IMR-90 (cell line): ENCODE measurements around the gene RFX2. TPM values are rescaled to one million over a fixed set of nuclear protein-coding genes. Genes with fewer than 3 reads are reported as not detected.

Experiments used
- ATAC-seq: fragments of 200-7000 bp; cut with Tn5 transposase; 2 replicates; pipeline ENCODE4 v1.9.1; 2020; ENCODE audit warnings: low read depth, mild to moderate bottlenecking, moderate library complexity
- BruUV-seq: library from RNA; stranded (reverse); fragments of 400-500 nt; replicated peaks from 2 replicates; lab custom pipeline; 2021; lab: Mats Ljungman, UMichigan
- CTCF ChIA-PET: fragments of 300-600 bp; formaldehyde crosslinking; extraction: SDS; loops from one replicate; lab custom pipeline; 2021; ENCODE audit warnings: antibody characterized with exemption; lab: Yijun Ruan, JAX
- POLR2A ChIA-PET: fragments of 300-600 bp; sonication (Branson Sonifier 250); formaldehyde crosslinking; loops from one replicate; lab custom pipeline; 2022; ENCODE audit warnings: antibody characterized with exemption; ENCODE audit not compliant: unreplicated experiment; lab: Charles Lee
- DNase-seq: peaks from one replicate; pipeline ENCODE4 v3.0.0; 2013
- H2AFZ ChIP-seq: replicated peaks from 2 replicates; pipeline ENCODE3; 2013; ENCODE audit warnings: low read length, mild to moderate bottlenecking; ENCODE audit not compliant: poor library complexity
- H2AK5ac ChIP-seq: 2 replicates; pipeline ENCODE4 v1.6.1; 2013; ENCODE audit warnings: low read depth, low read length, inconsistent platforms
- H2AK9ac ChIP-seq: replicated peaks from 2 replicates; pipeline ENCODE3; 2013; ENCODE audit warnings: mild to moderate bottlenecking, low read depth, low read length, moderate library complexity; ENCODE audit not compliant: poor library complexity
- H2BK120ac ChIP-seq: 2 replicates; pipeline ENCODE4 v1.6.1; 2013; ENCODE audit warnings: low read depth, low read length, inconsistent platforms
- H2BK15ac ChIP-seq: 3 replicates; pipeline ENCODE4 v1.6.1; 2013; ENCODE audit warnings: low read depth, low read length, inconsistent platforms
- H2BK20ac ChIP-seq: 2 replicates; pipeline ENCODE4 v1.6.1; 2013; ENCODE audit warnings: low read depth, mild to moderate bottlenecking, inconsistent platforms, low read length, moderate library complexity
- H2BK5ac ChIP-seq: 2 replicates; pipeline ENCODE4 v1.6.1; 2013; ENCODE audit warnings: mild to moderate bottlenecking, low read depth, low read length, inconsistent platforms; ENCODE audit not compliant: poor library complexity, severe bottlenecking
- H3K14ac ChIP-seq: replicated peaks from 2 replicates; pipeline ENCODE4 v1.6.1; 2013; ENCODE audit warnings: low read depth, low read length, inconsistent platforms
- H3K18ac ChIP-seq: 2 replicates; pipeline ENCODE4 v1.6.1; 2013; ENCODE audit warnings: low read depth, low read length, control low read depth
- H3K23ac ChIP-seq: 2 replicates; pipeline ENCODE4 v1.6.1; 2013; ENCODE audit warnings: low read depth, low read length, inconsistent platforms
- H3K27ac ChIP-seq: 2 replicates; pipeline ENCODE4 v1.5.1; 2013; ENCODE audit warnings: mild to moderate bottlenecking, control low read depth, low read length; ENCODE audit not compliant: insufficient read depth
- H3K27me3 ChIP-seq: 2 replicates; pipeline ENCODE4 v1.6.1; 2013; ENCODE audit warnings: low read length; ENCODE audit not compliant: control insufficient read depth, insufficient read depth
- H3K36me3 ChIP-seq: 2 replicates; pipeline ENCODE4 v1.6.1; 2013; ENCODE audit warnings: low read length, mixed read lengths; ENCODE audit not compliant: control insufficient read depth, insufficient read depth
- H3K4ac ChIP-seq: 2 replicates; pipeline ENCODE4 v1.6.1; 2013; ENCODE audit warnings: low read depth, low read length, inconsistent platforms
- H3K4me1 ChIP-seq: 2 replicates; pipeline ENCODE4 v1.6.1; 2013; ENCODE audit warnings: low read length, mixed read lengths; ENCODE audit not compliant: control insufficient read depth, insufficient read depth
- H3K4me2 ChIP-seq: 2 replicates; pipeline ENCODE4 v1.6.1; 2013; ENCODE audit warnings: low read depth, mild to moderate bottlenecking, control low read depth, low read length, moderate library complexity
- H3K4me3 ChIP-seq: 2 replicates; pipeline ENCODE4 v1.5.1; 2013; ENCODE audit warnings: low read depth, mild to moderate bottlenecking, control low read depth, low read length, moderate library complexity; ENCODE audit not compliant: insufficient read depth
- H3K56ac ChIP-seq: 2 replicates; pipeline ENCODE4 v1.6.1; 2013; ENCODE audit warnings: low read length, inconsistent platforms; ENCODE audit not compliant: insufficient read depth; ENCODE audit errors: extremely low read depth
- H3K79me1 ChIP-seq, 2 experiments: 2 replicates each; pipeline ENCODE4 v1.6.1; 2013; ENCODE audit warnings: low read length in 2 of 2, inconsistent platforms in 1 of 2, low read depth in 1 of 2
- H3K9ac ChIP-seq: 2 replicates; pipeline ENCODE4 v1.6.1; 2013; ENCODE audit warnings: low read depth, low read length, control low read depth
- H3K9me1 ChIP-seq: 2 replicates; pipeline ENCODE4 v1.6.1; 2013; ENCODE audit warnings: low read length, inconsistent platforms; ENCODE audit not compliant: insufficient read depth
- H3K9me3 ChIP-seq: 2 replicates; pipeline ENCODE4 v1.6.1; 2013; ENCODE audit warnings: low read length; ENCODE audit not compliant: control insufficient read depth, insufficient read depth
- H4K20me1 ChIP-seq: 2 replicates; pipeline ENCODE4 v1.6.1; 2013; ENCODE audit warnings: low read length, inconsistent platforms; ENCODE audit not compliant: insufficient read depth
- H4K5ac ChIP-seq: 2 replicates; pipeline ENCODE4 v1.6.1; 2013; ENCODE audit warnings: mild to moderate bottlenecking, low read depth, low read length, control low read depth
- H4K8ac ChIP-seq, 2 experiments: 2 replicates each; pipeline ENCODE4 v1.6.1; 2013; ENCODE audit warnings: low read depth in 2 of 2, low read length in 2 of 2, control low read depth in 1 of 2, inconsistent platforms in 1 of 2
- H4K91ac ChIP-seq: 2 replicates; pipeline ENCODE4 v1.6.1; 2013; ENCODE audit warnings: low read depth, low read length, inconsistent platforms; ENCODE audit not compliant: insufficient read depth
- BHLHE40 ChIP-seq: fragments of 150-350 bp; IDR thresholded peaks from 2 replicates; pipeline ENCODE4 v1.6.1; 2016; ENCODE audit warnings: mild to moderate bottlenecking, low read depth, low read length
- CEBPB ChIP-seq: IDR thresholded peaks from 2 replicates; pipeline ENCODE4 v1.6.1; 2012; ENCODE audit warnings: low read depth, low read length, improper control_type of control experiment
- CHD1 ChIP-seq: IDR thresholded peaks from 2 replicates; pipeline ENCODE4 v1.6.1; 2012; ENCODE audit warnings: low read depth, low read length, improper control_type of control experiment
- CTCF ChIP-seq: conservative IDR thresholded peaks from 2 replicates; pipeline ENCODE4 v1.5.1; 2012; ENCODE audit warnings: mild to moderate bottlenecking, low read depth, low read length, improper control_type of control experiment
- ELK1 ChIP-seq: fragments of 150-350 bp; IDR thresholded peaks from 2 replicates; pipeline ENCODE4 v1.6.1; 2016; ENCODE audit warnings: low read depth, mild to moderate bottlenecking, low read length, moderate library complexity, borderline replicate concordance
- FOS ChIP-seq: fragments of 150-350 bp; IDR thresholded peaks from 2 replicates; pipeline ENCODE4 v1.6.1; 2016; ENCODE audit warnings: low read depth, low read length
- MAFK ChIP-seq: IDR thresholded peaks from 2 replicates; pipeline ENCODE4 v1.6.1; 2012; ENCODE audit warnings: low read depth, low read length, improper control_type of control experiment
- MAZ ChIP-seq: IDR thresholded peaks from 2 replicates; pipeline ENCODE4 v1.6.1; 2012; ENCODE audit warnings: low read depth, mild to moderate bottlenecking, low read length, improper control_type of control experiment, moderate library complexity, borderline replicate concordance
- MXI1 ChIP-seq: IDR thresholded peaks from 2 replicates; pipeline ENCODE4 v1.6.1; 2012; ENCODE audit warnings: low read depth, mild to moderate bottlenecking, low read length, moderate library complexity, borderline replicate concordance
- NFE2L2 ChIP-seq: fragments of 150-350 bp; IDR thresholded peaks from 2 replicates; pipeline ENCODE4 v1.6.1; 2016; ENCODE audit warnings: low read depth, mild to moderate bottlenecking, low read length
- POLR2A ChIP-seq: IDR thresholded peaks from 2 replicates; pipeline ENCODE4 v1.6.1; 2012; ENCODE audit warnings: mild to moderate bottlenecking, low read depth, low read length
- RAD21 ChIP-seq: IDR thresholded peaks from 2 replicates; pipeline ENCODE4 v1.6.1; 2012; ENCODE audit warnings: low read length, improper control_type of control experiment
- RFX5 ChIP-seq: IDR thresholded peaks from 2 replicates; pipeline ENCODE4 v1.8.0; 2012; ENCODE audit warnings: low read depth, mild to moderate bottlenecking, low read length, moderate library complexity
- SMC3 ChIP-seq: fragments of 150-350 bp; IDR thresholded peaks from 2 replicates; pipeline ENCODE4 v1.6.1; 2016; ENCODE audit warnings: low read depth, mild to moderate bottlenecking, antibody characterized with exemption, low read length, moderate library complexity
- USF2 ChIP-seq: fragments of 150-350 bp; IDR thresholded peaks from 2 replicates; pipeline ENCODE4 v1.6.1; 2017; ENCODE audit warnings: mild to moderate bottlenecking, antibody characterized with exemption, low read length, low read depth
- WGBS, 2 experiments: methylation state at CpG; one replicate each; pipeline versions ENCODE4 v1.1.5 to v1.1.7; 2013; ENCODE audit warnings: missing lambda C conversion rate in 2 of 2; ENCODE audit not compliant: insufficient read length in 1 of 2; ENCODE audit errors: extremely low coverage in 2 of 2; 5-methylcytosine and 5-hydroxymethylcytosine counted together
- dilution Hi-C: fragments of 300-500 bp; cut with HindIII; formaldehyde crosslinking; loops from one replicate; pipeline ENCODE4 v1.14.3; 2018; ENCODE audit warnings: low sequenced_read_pairs; ENCODE audit not compliant: unreplicated experiment
- in situ Hi-C: fragments of 300-500 bp; cut with MboI; formaldehyde crosslinking; loops from 3 replicates; pipeline ENCODE4 v1.14.3; 2019; ENCODE audit warnings: low sequenced_read_pairs, inconsistent platforms, mixed read lengths
- intact Hi-C: fragments of 100-400 bp; cut with micrococcal nuclease; formaldehyde crosslinking; loops from 2 replicates; pipeline ENCODE4 v1.10.0; 2022
- polyA plus RNA-seq, 3 experiments: library from polyadenylated mRNA; depleted of rRNA; stranded (reverse); fragments of >200 nt; gene quantifications; 2 replicates each; pipeline ENCODE4 v1.2.3, GENCODE V29; 2012; ENCODE audit warnings: low replicate concordance in 1 of 3
- total RNA-seq: library from RNA; depleted of rRNA; stranded (reverse); fragments of >200 nt; gene quantifications from 2 replicates; pipeline ENCODE4 v1.2.3, GENCODE V29; 2012

RFX2 gene
- total and polyA plus RNA-seq, 2 of the 4 experiments (the other 2 are of a cell fraction): 2.2 to 4.9 TPM

- no TSS peak for BruUV-seq
- dilution Hi-C loops: no loop called here
- no peak overlapping the region for H3K4me2 ChIP-seq
- TF ChIP-seq USF2 (no peak), CHD1 (no peak), NFE2L2 (no peak), CEBPB (no peak), CTCF (peak; percentile 94), MXI1 (no peak), FOS (no peak), MAZ (0 out of 2 replicates have a peak, but pooled peaks have one; percentile 45), RAD21 (peak; percentile 98), BHLHE40 (no peak), SMC3 (peak; percentile 97), ELK1 (no peak), RFX5 (no peak), MAFK (no peak), POLR2A (peak; percentile 60; the same call in 1 of the 2 replicates)
Observed at GRCh38 chr19:6048793-6049405, 61.4 kb downstream of the RFX2 start.

More at GRCh38 chr19:6048793-6049405, 61.4 kb downstream of the RFX2 start:
- Histone ChIP-seq H3K4ac (no peak overlapping the region), H3K56ac (no peak overlapping the region), H2BK120ac (no peak overlapping the region), H2AK9ac (no peak overlapping the region), H4K5ac (no peak overlapping the region), H2BK15ac (0 out of 3 replicates have a peak overlapping the region, but pooled peaks have one; percentile 34), H2AK5ac (no peak overlapping the region), H3K79me1 (no peaks in the 10 kb centered on the region), H3K4me3 (no peak overlapping the region), H4K91ac (no peak overlapping the region), H3K36me3 (no peaks in the 10 kb centered on the region), H2BK5ac (no peak overlapping the region), H3K9me1 (no peaks in the 10 kb centered on the region), H3K27ac (no peak overlapping the region), H3K9ac (no peak overlapping the region), H2BK20ac (no peak overlapping the region), H3K27me3 (no peaks in the 10 kb centered on the region), H2AFZ (no peak overlapping the region), H3K18ac (no peak overlapping the region), H3K4me1 (no peaks in the 10 kb centered on the region), H3K9me3 (no peaks in the 10 kb centered on the region), H4K20me1 (no peaks in the 10 kb centered on the region), H3K23ac (no peak overlapping the region), H4K8ac (no peak overlapping the region), H3K14ac (no peak overlapping the region)
- in situ Hi-C loops (loop anchor here (10.0 kb wide), 1 partner anchor 256 kb away; no protein-coding TSS in a partner anchor), intact Hi-C loops (loop anchor here (1.0 to 10.0 kb wide), 7 partner anchors 58 to 814 kb away; no protein-coding TSS in a partner anchor)
- ATAC-seq: peak; percentile 99
- no CpG with 5 or more reads among the region's 15 CpGs for WGBS, 2 experiments
- CTCF ChIA-PET: interaction anchor here (0.7 to 2.8 kb wide), 8 partner anchors 9 to 156 kb away, joined by 3 to 34 read pairs (median 5); no protein-coding TSS in a partner anchor
- DNase-seq: peak; percentile 65
- POLR2A ChIA-PET: interaction anchor here (0.6 kb wide), 1 partner anchor 56 kb away, joined by 8 read pairs; no protein-coding TSS in a partner anchor
